HG03159 (cell line): ENCODE data around the gene RNF225.
"Not testable (repeated sequence)": the region's sequence is repeated elsewhere in the genome, so short reads cannot be mapped to it uniquely, and the experiment has no call there.

Experiments used
- ATAC-seq: cut with Tn5 transposase; IDR thresholded peaks from one replicate; pipeline ENCODE4 v1.9.1; 2021; ENCODE audit warnings: mild to moderate bottlenecking, moderate library complexity; ENCODE audit not compliant: unreplicated experiment

RNF225 gene

DNA sequence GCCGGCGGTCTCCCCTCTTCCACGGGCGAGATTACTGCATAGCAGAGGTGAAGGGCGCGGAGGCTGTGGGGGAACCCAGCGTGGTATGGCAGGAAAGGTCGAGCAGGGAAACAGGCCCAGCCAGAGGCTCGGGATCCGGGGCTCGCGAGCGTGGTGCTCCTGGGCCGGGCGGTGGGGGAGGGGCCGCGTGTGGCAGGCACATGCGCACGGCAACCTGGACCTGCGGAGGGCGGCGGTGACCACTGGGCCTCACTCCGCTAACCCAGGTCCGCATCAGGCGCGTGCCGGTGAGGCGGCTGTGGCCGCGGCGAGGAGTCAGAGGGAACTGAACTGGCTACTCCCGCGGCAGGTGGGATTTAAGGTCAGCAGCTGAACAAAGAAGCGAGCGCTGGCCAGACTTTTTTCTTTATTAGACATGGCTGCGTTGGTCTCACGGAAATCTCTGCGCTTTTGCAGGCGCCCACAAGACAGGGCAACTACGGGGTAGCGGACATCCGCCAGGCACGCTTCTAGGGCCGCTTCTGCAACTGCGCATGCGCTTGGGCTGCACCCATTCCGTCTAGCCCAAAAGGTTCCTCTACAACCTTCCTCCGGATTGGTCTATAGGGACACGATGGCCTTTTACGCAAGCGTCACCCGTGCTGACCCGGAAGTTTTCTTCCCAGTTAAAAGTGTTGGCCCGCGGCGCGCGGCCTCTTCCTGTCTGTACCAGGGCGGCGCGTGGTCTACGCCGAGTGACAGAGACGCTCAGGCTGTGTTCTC lies 8.7 kb upstream of the RNF225 start, which contains the start of gene RPS5:
RPS5 (plus strand) TSS at position 694 of the 762 bp plus-strand sequence. CDS start 869 bp downstream, outside the sequence.
- peak; percentile 81 for ATAC-seq

DNA sequence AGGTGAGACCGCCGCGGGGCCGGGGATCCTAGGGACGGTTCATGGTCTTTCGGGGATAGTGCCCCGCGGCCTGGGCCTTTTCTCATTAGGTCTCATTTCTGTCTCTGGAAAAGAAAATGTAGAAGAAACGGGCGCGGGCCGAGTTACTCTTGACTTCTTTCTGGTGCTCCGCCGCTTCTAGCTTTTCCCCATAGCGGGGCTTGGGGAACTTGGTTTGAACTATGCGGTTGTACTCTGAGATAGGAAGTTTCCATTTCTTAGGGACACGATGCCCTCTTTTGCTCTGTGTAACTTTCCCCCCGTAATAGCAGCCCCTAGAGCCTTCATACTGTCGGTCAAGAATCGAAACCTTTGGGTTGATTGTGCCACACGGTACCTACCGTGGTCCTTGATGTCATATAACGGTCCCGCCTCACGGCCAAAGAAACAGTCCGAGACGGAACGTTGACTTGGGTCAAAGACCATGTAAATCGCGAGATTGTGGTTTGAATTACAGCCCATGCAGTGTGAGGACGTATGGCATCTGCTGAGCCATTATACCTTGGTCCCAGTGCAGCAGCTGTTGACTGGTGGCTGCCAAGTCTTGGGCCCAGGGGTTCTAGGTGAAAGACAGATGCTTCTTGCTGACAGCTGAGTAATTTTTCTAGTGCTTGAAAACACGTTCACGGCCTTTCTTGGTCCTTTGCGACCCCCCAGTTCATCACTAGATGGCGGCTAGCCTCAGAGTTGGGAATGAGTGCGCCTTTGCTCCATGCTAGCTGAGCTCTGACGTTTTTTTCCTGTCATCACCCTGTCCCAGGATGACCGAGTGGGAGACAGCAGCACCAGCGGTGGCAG lies 7.9 kb upstream of the RNF225 start:
- ATAC-seq, result no peak

DNA sequence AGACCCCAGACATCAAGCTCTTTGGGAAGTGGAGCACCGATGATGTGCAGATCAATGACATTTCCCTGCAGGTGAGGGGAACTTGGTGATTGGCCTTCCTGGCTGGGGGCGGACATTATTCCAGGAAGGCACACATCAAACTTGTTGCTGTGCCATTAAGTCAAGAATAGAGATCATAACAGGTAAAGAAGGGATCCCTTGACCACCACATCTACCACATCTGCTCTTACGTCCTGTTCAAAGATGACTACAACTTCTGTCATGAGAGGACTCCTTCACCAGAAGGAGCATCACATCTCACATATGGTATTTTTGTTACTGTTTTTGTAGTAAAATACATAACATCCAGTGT lies 7.3 kb upstream of the RNF225 start:
- ATAC-seq, result no peak

DNA sequence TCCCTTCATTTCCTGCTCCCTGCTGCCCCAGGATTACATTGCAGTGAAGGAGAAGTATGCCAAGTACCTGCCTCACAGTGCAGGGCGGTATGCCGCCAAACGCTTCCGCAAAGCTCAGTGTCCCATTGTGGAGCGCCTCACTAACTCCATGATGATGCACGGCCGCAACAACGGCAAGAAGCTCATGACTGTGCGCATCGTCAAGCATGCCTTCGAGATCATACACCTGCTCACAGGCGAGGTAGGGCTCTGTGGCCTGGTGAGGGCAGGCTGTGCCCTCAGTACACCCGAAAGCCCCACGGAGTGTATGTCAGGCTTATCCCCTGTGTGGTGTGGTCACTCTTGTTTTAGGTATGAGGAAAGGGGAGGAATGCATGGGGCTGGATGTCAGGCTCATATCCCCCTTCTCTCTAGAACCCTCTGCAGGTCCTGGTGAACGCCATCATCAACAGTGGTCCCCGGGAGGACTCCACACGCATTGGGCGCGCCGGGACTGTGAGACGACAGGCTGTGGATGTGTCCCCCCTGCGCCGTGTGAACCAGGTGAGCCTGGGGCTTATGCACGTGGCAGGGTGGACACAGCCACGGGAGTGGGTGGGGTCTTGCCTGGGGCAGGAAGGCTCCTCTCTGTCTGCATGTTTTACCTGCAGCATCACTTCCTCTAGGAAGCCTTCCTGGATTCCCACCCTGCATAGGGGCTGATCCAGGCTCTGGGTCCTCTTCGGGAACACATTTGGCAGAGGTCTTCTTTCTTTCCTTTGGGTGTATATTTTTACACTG lies 2.3 kb upstream of the RNF225 start:
- no peak for ATAC-seq

DNA sequence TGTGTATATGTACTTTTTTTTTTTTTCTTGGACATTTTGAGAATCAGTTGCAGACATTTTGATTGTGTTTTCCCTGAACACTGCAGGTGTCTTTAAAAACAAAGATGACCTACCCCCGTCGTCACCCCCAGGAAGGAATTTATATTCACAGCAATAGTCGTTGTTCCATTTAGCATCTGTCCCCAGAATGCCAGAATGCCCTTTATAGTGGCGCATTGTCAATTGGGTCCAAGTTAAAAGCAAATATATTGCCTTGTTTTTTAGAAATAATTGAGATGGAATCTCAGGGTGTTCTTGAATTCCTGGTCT lies 1.8 kb upstream of the RNF225 start:
- no peak for ATAC-seq

DNA sequence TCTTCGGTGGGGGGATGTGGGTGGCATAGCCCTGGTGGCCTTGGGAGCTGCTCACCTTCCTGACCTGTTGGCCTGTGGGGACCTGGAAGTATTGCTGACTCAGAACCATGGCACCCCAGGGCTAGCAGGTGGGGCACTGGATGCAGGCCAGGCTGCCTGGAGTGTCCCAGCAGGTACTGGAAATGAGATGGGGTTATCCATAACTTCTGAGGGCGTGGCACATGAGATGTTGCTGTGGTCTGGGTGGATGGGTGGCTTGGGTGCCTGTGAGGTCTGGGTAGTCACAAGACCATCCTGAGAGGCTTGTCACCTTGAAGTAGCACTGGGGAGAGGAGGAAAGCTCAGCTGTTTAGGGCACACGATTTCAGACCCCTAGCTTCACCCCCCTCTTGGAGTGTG lies 636 bp upstream of the RNF225 start:
- ATAC-seq, result no peak

DNA sequence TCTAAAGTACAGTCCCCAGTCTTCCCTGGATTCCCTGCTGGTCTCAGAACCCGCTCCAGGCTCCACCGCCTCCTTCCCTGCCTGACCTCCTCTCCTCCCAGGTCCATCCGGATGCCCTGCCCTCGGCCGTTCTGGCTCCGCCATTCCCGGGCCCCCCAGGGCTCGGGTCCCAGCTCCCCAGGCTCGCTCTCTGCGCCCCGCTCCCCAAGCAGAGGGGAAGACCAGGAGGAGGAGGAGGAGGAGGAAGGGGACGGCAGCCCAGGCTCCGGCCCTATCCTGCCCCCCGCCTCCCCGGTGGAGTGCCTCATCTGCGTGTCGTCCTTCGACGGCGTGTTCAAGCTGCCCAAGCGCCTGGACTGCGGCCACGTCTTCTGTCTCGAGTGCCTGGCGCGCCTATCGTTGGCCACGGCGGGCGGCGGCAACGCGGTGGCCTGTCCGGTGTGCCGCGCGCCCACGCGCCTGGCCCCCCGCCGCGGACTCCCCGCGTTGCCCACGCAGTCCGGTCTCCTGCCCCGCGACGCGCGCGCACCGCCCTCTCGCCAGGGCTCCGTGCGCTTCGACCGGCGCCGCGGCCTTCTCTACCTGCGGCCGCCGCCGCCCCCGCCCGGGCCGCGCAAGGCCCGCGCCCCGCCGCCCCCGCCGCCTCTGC lies 647 bp downstream of the RNF225 start:
- no peak for ATAC-seq

DNA sequence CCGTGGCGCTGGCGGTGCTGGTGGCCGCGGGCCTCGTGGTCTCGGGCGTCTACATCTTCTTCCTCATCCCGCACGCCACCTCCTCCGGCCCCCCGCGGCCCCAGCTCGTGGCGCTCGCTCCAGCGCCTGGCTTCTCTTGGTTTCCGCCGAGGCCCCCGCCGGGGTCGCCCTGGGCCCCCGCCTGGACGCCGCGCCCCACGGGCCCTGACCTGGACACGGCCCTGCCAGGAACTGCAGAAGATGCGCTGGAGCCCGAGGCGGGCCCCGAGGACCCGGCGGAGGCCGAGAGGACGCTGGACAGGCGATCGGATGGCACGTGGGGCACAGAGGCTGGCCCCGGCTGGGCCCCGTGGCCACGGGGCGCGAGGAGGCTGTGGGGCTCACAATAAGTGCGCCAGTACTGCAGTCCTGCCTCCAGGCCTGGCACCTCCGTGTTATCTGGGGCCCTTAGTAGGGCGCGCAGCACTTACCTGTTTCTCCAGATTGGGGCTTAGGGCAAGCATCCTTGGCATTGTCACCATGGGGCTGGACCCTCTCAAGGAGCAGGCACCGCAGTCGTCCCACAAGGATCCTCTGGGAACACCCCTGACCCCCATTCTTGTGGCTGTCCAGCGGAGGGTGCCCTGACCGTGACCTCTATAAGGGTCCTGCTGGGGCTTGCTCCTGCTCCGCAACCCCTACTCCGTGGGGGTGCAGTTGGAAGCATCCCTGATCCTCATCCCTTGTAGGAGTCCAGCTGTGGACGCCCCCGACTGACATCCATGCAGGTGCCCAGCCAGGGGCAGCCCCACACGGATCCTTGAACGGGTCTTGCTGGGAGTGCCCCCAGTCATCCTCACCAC lies 1.5 kb downstream of the RNF225 start:
- no peak for ATAC-seq

DNA sequence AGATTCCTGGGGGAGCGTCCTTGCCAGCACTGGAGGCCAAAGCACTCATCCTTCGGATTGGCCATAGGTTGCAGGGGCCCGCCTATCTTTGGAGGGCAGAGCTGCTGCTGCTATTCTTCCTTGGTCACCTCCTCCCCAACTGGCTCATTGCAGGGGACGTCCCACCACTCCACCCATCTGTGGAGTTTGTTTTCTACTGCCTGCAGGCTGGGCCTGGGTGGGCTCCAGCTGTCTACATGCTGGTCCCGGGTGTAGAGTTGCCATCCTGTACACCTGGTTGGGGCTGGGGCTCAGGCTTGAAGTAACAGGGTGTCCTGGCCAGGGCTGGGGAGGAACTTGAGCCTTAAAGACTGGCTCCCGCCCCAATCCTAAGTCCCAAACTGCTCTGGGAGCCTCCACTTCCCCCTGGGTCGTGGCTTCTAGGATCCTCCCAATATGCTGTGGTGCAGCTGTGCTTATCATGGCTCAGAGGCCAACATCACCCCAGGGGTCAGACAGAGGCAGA lies 2.1 kb downstream of the RNF225 start:
- no peak for ATAC-seq

DNA sequence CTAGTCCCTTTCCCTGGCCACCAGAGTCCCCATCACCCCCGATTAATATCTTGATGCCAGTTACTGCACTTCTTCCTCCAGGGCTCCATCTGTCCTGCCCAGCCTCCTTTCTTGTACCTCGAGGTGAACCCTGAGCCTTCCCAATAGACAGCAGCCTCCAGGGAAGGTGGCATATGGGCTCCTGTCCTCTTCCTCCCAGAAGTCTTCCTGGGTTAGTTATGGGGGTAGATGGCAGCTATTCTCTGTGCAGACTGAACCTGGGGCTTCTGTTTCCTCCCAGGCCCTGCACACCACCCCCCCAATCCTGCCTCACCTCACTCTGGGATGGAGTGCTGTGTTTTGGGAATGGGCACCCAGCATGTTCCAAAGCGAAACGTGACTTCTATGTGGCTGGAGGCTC lies 2.6 kb downstream of the RNF225 start:
- ATAC-seq, result no peak

DNA sequence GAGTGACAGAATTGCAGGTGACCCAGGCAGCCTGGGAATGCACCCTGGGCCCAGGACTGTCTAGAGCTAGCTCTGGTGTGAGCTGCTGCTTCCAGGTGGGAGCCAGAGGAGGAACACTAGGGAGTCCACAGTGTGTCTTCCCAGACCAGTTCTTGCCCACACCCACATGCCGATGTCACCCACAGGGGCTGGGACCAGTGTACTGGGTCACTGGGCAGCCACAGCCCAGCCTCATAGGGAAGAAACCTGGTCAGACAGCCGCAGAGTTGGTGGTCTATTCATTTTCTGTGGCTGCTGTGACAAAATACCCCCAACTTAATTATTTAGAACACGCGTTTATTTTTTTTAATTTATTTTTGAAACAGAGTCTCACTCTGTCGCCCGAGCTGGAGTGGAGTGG lies 3.1 kb downstream of the RNF225 start:
- ATAC-seq, result no peak

DNA sequence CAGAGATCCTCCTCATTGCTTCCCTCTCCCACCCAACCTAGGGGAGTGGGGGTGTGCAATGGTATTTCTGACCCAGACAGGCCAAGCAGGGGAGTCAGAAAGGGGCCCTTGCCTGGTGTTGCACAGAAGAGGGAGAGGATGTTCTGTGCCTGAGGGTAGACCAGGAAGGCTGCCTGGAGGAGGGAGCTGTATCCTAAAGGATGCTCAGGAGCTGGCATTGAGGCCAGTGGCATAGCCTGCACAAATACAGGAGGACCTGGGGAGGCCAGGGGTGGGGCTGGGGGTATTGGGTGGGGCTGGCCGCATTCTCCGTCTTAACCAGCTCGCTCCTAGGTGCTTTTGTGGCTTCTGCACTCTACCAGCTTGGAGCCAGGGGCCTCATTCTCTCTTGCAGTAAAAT lies 4.4 kb downstream of the RNF225 start:
- no peak for ATAC-seq

DNA sequence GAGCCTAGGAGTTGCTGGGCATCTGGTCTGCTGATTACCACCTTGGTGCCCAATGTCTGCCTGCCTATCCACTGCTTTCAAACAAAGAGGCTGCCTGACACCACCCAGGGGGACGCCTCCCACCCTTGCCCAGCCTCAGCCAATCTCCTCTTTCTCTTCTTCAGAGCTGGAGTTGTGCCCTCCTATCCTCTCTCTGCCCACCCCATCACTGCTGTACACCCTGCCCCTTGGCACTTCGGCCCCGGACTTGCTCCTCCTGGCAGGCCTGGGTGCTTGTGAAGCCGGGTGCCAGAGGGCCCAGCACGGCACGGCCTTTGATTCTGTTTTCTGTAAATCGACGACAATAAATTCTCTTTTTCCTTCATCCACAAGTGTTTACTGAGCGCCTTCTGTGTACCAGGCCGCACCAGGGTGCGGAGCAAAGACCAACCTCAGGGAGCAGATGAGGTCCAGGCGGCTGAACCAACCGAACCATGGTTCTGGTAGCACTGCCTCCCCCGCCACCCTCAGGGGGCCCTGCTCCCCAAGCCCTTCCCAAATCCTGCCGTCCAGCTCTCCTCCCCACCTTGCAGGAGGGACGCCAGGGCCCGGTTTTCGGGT lies 5.0 kb downstream of the RNF225 start:
- ATAC-seq, result no peak

DNA sequence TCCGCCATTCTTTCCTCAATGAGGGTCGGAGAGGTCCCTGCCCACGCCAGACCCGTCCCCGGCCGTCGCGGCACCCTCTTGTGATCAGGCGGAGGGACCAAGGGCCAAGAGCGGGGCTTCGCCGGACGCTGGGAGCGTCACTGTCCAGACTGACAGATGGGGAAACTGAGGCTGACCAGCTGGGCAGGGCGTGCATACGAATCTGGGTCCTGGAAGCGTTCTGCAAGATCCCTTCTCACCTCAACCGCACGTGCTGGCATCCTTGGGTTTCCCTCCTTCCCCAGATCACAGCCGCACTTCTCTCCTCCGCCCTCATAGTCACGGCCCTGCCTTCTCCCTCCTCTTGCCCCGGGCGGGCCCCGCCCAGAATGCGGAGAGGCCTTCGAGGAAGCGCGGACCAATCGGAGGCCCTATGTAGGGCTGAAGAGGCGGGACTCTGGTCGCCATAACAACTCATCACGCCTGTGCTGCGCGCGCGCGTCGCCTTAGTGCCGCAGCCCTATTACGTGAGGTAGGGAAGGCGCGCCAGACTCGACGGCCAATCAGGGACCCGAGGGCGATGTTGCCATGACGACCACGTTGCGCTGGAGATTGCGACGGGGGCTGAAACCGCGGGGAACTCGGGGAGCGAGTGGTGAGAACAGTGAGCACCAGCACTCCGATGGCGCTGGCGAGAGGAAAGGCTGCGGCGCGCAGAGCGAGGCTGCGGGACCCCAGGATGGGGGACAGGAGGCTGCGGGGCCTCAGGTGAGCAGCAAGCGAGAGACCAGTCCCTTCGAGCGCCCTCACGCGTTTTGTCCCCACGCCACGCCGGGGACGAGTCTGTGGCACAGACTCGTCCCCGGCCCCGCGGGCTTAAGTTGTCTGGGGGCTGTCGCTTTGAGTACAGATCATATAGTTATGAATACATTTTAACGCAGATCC lies 5.7 kb downstream of the RNF225 start:
- ATAC-seq, result peak; percentile 98

DNA sequence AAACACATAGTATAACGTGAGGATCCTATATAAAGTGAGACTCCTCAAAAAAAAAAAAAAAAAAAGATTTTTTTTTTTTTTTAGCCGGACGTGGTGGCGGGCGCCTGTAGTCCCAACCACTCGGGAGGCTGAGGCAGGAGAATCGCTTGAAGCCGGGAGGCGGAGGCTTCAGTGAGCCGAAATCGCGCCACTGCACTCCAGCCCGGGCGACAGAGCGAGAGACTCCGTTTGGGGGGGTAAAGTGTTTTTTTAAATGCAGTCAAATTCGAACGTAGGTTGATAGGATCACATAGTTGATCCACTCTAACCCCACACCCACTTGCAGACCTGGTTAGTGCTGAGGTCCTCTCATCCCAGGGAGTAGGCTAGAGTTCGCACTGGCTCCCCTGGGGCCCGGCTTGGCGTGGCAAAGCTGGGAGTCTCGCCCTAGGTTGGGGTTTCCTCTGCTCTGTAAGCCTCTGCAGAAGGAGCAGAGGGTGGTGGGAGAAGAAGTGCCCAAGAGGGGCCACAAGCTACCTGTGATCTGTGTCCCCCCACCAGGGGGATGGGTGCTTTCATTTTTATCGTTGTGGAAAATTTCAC lies 6.5 kb downstream of the RNF225 start:
- no peak for ATAC-seq

DNA sequence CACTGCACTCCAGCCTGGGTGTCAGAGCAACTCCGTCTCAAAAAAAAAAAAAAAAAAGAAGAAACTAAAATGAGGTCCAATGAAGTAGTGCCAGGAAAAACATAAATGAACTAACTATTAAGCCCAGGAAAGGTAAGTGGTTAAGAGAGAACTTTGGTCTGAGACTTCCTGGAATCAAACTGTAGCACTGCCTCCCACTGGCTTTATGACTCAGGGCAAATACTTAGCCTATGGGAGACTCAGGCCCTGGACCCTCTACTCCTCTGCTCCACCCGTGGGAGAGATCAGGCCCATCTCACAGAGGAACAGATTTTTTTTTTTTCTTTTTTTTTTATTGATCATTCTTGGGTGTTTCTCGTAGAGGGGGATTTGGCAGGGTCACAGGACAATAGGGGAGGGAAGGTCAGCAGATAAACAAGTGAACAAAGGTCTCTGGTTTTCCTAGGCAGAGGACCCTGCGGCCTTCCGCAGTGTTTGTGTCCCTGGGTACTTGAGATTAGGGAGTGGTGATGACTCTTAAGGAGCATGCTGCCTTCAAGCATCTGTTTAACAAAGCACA lies 8.5 kb downstream of the RNF225 start:
- not testable (repeated sequence) for ATAC-seq

DNA sequence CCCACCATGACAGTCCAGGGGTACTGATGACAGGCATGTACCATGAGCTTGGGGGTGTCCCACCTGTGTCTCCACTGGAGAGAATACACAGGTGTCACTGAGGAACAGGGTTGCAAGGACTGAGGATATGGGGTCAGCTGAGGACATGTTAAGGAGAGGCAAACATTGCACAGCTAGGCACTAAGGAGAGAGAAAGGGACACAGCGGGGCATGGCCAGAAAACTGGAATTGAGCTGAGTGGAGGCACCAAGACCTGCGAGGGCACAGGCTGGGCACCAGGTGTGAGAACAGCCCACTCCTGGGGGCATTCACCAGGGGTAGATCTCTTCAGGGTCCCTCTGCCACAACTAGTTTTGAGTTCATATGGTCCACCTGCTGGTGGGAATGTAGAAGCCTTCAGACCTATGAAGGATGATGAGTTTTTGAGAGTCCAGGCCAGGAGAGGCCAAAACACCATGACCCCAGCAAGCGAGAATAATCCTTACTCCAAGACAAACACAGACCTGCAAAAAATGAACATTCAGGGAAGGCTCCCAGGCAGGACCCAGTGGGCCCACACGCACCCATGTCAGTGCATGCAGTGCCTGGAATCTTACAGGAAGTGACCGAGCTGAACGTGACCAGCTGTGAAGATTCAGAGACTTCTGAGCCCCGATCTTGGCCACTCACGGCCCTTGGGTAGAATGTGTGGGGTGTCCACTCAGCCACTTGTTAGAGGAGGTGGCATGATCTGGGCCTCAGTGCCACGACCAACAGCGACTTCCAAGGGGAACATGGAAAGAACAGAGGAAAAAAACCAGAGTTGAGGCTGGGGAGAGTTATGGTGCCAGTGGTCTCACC lies 11.6 kb downstream of the RNF225 start:
- ATAC-seq, result no peak
